GM18507 (cell line): ENCODE measurements around the gene KLHL21.
"Not testable (repeated sequence)": the region's sequence is repeated elsewhere in the genome, so short reads cannot be mapped to it uniquely, and the experiment has no call there.

Experiments used
- DNase-seq: peaks from one replicate; pipeline ENCODE4 v3.0.0; 2011; ENCODE audit warnings: low read depth; ENCODE audit not compliant: insufficient read length; ENCODE audit errors: extremely low spot score
- FAIRE-seq: peaks from 2 replicates; lab custom pipeline; 2011; peaks lifted over from hg19 to GRCh38; lab: Jason Lieb, UNC

Gene KLHL21

GRCh38 chr1:6602669-6603237 is at the start of gene KLHL21:
Gene KLHL21 (minus strand): TSS chr1:6602869. CDS start chr1:6602817, 52 bp downstream.
- FAIRE-seq (no peak), DNase-seq (peak; percentile 69)

- no peak for DNase-seq
- FAIRE-seq = no peak
Observed at GRCh38 chr1:6651909-6652308, 49.2 kb upstream of the KLHL21 start.

GRCh38 chr1:6648556-6648955 is 45.9 kb upstream of the KLHL21 start:
- FAIRE-seq (no peak), DNase-seq (no peak)

- DNase-seq (no peak), FAIRE-seq (peak; percentile 35)
Observed at GRCh38 chr1:6646499-6647148, 44.0 kb upstream of the KLHL21 start.

GRCh38 chr1:6645018-6645417 is 42.3 kb upstream of the KLHL21 start:
- DNase-seq (no peak), FAIRE-seq (no peak)

- DNase-seq, FAIRE-seq: not testable (repeated sequence)
Observed at GRCh38 chr1:6640867-6641266, 38.2 kb upstream of the KLHL21 start.

GRCh38 chr1:6638226-6638625 is 35.6 kb upstream of the KLHL21 start:
- FAIRE-seq (no peak), DNase-seq (no peak)

- no peak for FAIRE-seq
- DNase-seq = no peak
Observed at GRCh38 chr1:6637770-6638169, 35.1 kb upstream of the KLHL21 start.

- not testable (repeated sequence) for FAIRE-seq, DNase-seq
Observed at GRCh38 chr1:6636778-6637177, 34.1 kb upstream of the KLHL21 start.

GRCh38 chr1:6635910-6636760 is 33.5 kb upstream of the KLHL21 start:
- no peak for FAIRE-seq

GRCh38 chr1:6635161-6635909 is 32.7 kb upstream of the KLHL21 start:
- FAIRE-seq (no peak), DNase-seq (no peak)

More at GRCh38 chr1:6635910-6636760, 33.5 kb upstream of the KLHL21 start:
- no peak for DNase-seq

GRCh38 chr1:6634371-6635052 is 31.8 kb upstream of the KLHL21 start:
- FAIRE-seq = no peak

GRCh38 chr1:6632588-6633514 is 30.2 kb upstream of the KLHL21 start:
- FAIRE-seq (no peak), DNase-seq (no peak)

More at GRCh38 chr1:6634371-6635052, 31.8 kb upstream of the KLHL21 start:
- DNase-seq = no peak

- no peak for FAIRE-seq
Observed at GRCh38 chr1:6631058-6631457, 28.4 kb upstream of the KLHL21 start.

GRCh38 chr1:6630027-6630426 is 27.4 kb upstream of the KLHL21 start:
- DNase-seq (no peak), FAIRE-seq (no peak)

More at GRCh38 chr1:6631058-6631457, 28.4 kb upstream of the KLHL21 start:
- no peak for DNase-seq

GRCh38 chr1:6628971-6629479 is 26.4 kb upstream of the KLHL21 start:
- DNase-seq (no peak), FAIRE-seq (no peak)

GRCh38 chr1:6627841-6628545 is 25.3 kb upstream of the KLHL21 start:
- no peak for DNase-seq
- no peak for FAIRE-seq
